Adrenal gland (tissue), 12 donors: Measurements from ENCODE around the gene PRR20G. TPM values are rescaled to one million over a fixed set of nuclear protein-coding genes. Genes with fewer than 3 reads are reported as not detected.

Source experiments
- DNase-seq, 7 donors: peaks; one replicate each; pipeline ENCODE4 v3.0.0-alpha.2; 2019 to 2020
- H3K27ac ChIP-seq, 5 donors: fragments of 200-600 bp; sonication (generic) in 4 of 5; 1 replicate in 3 of 5; 2 replicates in 2 of 5; pipeline versions ENCODE4 v1.5.1 to v1.8.0; 2016 to 2020; ENCODE audit warnings: mild to moderate bottlenecking in 1 of 5
- H3K27me3 ChIP-seq: fragments of 200-600 bp; 2 replicates; pipeline ENCODE4 v1.8.0; 2021
- H3K36me3 ChIP-seq, 2 donors: fragments of 200-600 bp; replicated peaks in 1 of 2; 1 replicate in 1 of 2; 2 replicates in 1 of 2; pipeline versions ENCODE4 v1.5.1 to v1.8.0; 2018 to 2022
- H3K4me1 ChIP-seq, 2 donors: fragments of 200-600 bp; replicated peaks in 1 of 2; 1 replicate in 1 of 2; 2 replicates in 1 of 2; pipeline versions ENCODE4 v1.5.1 to v1.8.0; 2018 to 2021
- H3K4me3 ChIP-seq, 4 donors: fragments of 200-600 bp; sonication (generic) in 3 of 4; one replicate each; pipeline ENCODE4 v1.5.1; 2016 to 2018
- H3K9me3 ChIP-seq, 3 donors: fragments of 200-600 bp; sonication (generic) in 1 of 3; replicated peaks in 1 of 3; 1 replicate in 2 of 3; 2 replicates in 1 of 3; pipeline versions ENCODE4 v1.5.1 to v1.8.0; 2016 to 2021
- CTCF ChIP-seq, 6 experiments: fragments of 450-650 bp in 4 of 6; fragments of 200-600 bp in 2 of 6; sonication (generic) in 1 of 6; IDR thresholded peaks; 1 replicate in 5 of 6; 2 replicates in 1 of 6; pipeline versions ENCODE4 v1.5.1 to v1.8.0; 2016 to 2021; ENCODE audit warnings: antibody characterized with exemption in 6 of 6, mild to moderate bottlenecking in 2 of 6, moderate library complexity in 1 of 6
- POLR2A ChIP-seq, 2 donors: fragments of 450-650 bp; IDR thresholded peaks; one replicate each; pipeline ENCODE4 v1.6.1; 2017; ENCODE audit warnings: antibody characterized with exemption in 2 of 2, mild to moderate bottlenecking in 2 of 2, moderate library complexity in 1 of 2
- WGBS, 4 donors: extraction: QIAGEN DNeasy Blood & Tissue Kit in 2 of 4; methylation state at CpG; one replicate each; pipeline versions ENCODE4 v1.1.5 to v1.1.7; 2013 to 2017; 5-methylcytosine and 5-hydroxymethylcytosine counted together
- intact Hi-C, 2 donors: fragments of 100-400 bp; cut with DNase I; formaldehyde crosslinking; loops; one replicate each; pipeline versions ENCODE4 v1.14.1 to v1.15.0; 2022 to 2023
- polyA plus RNA-seq, 3 donors: library from polyadenylated mRNA; stranded (reverse); fragments of 200-250 nt in 2 of 3; fragments of 350-450 nt in 1 of 3; fragmentation: Illumina TruSeq in 1 of 3; extraction: RNeasy Lipid Tissue Mini Kit (QIAGEN cat#74804) in 1 of 3; gene quantifications; one replicate each; pipeline ENCODE4 v1.2.3, GENCODE V29; 2013 to 2014
- total RNA-seq, 9 donors: library from RNA; depleted of rRNA in 4 of 9; stranded (reverse); fragments of >200 nt in 4 of 9; fragments of 120-200 nt in 1 of 9; fragmentation: NEBNext Ultra II Directional in 1 of 9; extraction: Animal tissue kit (Norgen Biotek cat#: 25700) in 1 of 9; gene quantifications; one replicate each; pipeline versions ENCODE4 v1.1.0 to v1.2.4, GENCODE V29; 2013 to 2023
- donor health status: healthy with polysubstance abuse.
- donor health status: Bipolar disorder and iron deficiency.
- donor health status: DM: yes; HTN: yes; CAD: no.
- donor health status: DM: no; HTN: no; CAD: no.
- donor health status: DM: no; HTN: no; CAD: no.
- donor health status: DM: yes; HTN: yes; CAD: no.

The PRR20G gene
- total and polyA plus RNA-seq, 12 donors = not detected

- intact Hi-C loops = no loop called here
- TF ChIP-seq CTCF (IDR thresholded peaks at IDR 0.05) = no peak
- TF ChIP-seq POLR2A (IDR thresholded peaks at IDR 0.05) = no peak
- DNase-seq = no peak
- Histone ChIP-seq H3K36me3 (no peaks in the 10 kb centered on the region), H3K27me3 (no peaks in the 10 kb centered on the region), H3K27ac (no peak overlapping the region), H3K4me3 (no peak overlapping the region), H3K4me1 (no peaks in the 10 kb centered on the region), H3K9me3 (no peaks in the 10 kb centered on the region)
- 83 to 100% (median 88%) methylated on average over 2 to 12 of the region's 12 CpGs for WGBS, 4 donors
Observed at GRCh38 chr3:127284258-127284657, 3.6 kb downstream of the PRR20G start.

DNA sequence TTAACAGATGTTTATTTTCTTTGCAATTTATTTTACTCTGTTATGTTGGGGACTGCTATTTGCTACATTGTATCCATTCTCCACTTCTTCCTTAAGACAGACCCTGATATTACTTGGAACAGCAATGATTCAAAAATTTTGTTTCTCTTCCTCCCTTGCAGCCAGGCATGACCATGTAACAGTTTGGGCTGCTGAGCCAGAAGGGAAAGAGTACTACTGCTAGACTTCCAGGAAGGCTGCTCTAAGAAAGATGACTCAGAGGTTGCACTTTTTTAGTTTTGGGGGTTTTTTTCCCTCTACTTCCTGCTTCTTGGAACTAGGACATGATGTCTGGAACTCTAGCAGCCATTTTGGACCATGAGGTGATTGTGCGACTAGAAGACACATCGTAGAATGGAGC, 10.3 kb downstream of the PRR20G start:
- Histone ChIP-seq H3K9me3 (no peaks in the 10 kb centered on the region), H3K4me1 (no peaks in the 10 kb centered on the region), H3K36me3 (no peaks in the 10 kb centered on the region), H3K4me3 (no peak overlapping the region), H3K27me3 (peaks cover 8% of the 10 kb centered on the region), H3K27ac (no peak overlapping the region)
- intact Hi-C loops = no loop called here
- 64 to 89% (median 68%) methylated on average over 2 of the region's 2 CpGs for WGBS, 4 donors
- TF ChIP-seq CTCF (IDR thresholded peaks at IDR 0.05) (no peak), POLR2A (IDR thresholded peaks at IDR 0.05) (no peak)
- DNase-seq = no peak

DNA sequence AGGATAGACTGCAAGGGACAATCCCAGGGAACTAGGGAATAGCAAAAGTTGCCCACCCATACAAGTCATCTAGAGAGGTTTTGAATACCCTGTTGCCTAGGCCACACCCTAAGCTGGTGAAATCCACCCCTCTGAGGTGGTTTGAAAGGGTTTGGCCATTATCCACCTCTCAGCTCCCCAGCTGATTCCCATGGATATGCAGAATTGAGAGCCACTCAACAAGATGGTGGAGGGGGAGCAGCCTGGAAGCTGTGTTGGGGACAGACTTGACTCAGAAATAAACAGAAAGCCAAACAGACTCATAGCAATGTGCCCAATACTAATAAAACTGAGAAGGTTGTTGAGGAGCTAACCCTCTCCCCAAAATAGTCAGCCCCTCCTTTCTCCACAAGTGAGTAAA, 10.9 kb downstream of the PRR20G start:
- H3K9me3 ChIP-seq = no peaks in the 10 kb centered on the region
- TF ChIP-seq CTCF (IDR thresholded peaks at IDR 0.05) (no peak), POLR2A (IDR thresholded peaks at IDR 0.05) (no peak)
- no peaks in the 10 kb centered on the region for H3K4me1 ChIP-seq
- H3K27ac ChIP-seq = no peak overlapping the region
- DNase-seq = no peak
- H3K27me3 ChIP-seq = peaks cover 8% of the 10 kb centered on the region
- no peaks in the 10 kb centered on the region for H3K36me3 ChIP-seq
- intact Hi-C loops = no loop called here
- H3K4me3 ChIP-seq = no peak overlapping the region

DNA sequence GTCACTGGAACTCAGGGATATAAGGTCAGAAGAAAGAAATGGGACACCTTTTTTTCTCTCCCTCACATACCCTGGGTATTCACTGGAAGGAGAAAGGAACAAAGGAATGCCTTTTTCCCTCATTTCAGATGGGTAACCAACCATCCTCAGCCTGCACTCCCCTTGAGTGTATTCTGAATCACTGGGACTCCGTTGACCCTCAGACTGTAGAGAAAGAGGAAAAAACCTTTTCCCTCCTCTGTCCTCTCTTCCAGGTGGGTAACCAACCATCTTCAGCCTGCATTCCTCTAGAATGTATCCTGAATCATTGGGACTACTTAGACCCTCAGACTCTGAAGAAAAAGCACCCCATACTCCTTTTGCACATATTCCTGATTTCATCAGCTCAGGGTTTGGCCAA, 11.4 kb downstream of the PRR20G start:
- WGBS, 4 donors = 52 to 61% (median 58%) methylated on average over 1 of the region's 1 CpG
- no peaks in the 10 kb centered on the region for H3K9me3 ChIP-seq

More for the DNA sequence above, 11.4 kb downstream of the PRR20G start:
- TF ChIP-seq CTCF (IDR thresholded peaks at IDR 0.05) (no peak), POLR2A (IDR thresholded peaks at IDR 0.05) (no peak)
- H3K27me3 ChIP-seq = peaks cover 8% of the 10 kb centered on the region
- H3K36me3 ChIP-seq = no peaks in the 10 kb centered on the region
- H3K4me1 ChIP-seq = no peaks in the 10 kb centered on the region
- H3K27ac ChIP-seq = no peak overlapping the region
- DNase-seq = no peak
- no peak overlapping the region for H3K4me3 ChIP-seq
- intact Hi-C loops = no loop called here
